H1 (cell line): Measurements from ENCODE around the gene ACTL10. TPM values are rescaled to one million over a fixed set of nuclear protein-coding genes. Genes with fewer than 3 reads are reported as not detected.

ENCODE experiments used
- CTCF ChIA-PET: fragments of 300-600 bp; sonication (Branson Sonifier 250); formaldehyde crosslinking; loops from one replicate; lab custom pipeline; 2021; ENCODE audit not compliant: partially characterized antibody; lab: Charles Lee
- POLR2A ChIA-PET: fragments of 300-600 bp; sonication (Branson Sonifier 250); formaldehyde crosslinking; loops from one replicate; lab custom pipeline; 2021; ENCODE audit warnings: inconsistent platforms; ENCODE audit not compliant: partially characterized antibody; lab: Charles Lee
- DNase-seq, 2 experiments: peaks; one replicate each; pipeline versions ENCODE4 v3.0.0 to v3.0.0-alpha.2; 2010 to 2022; ENCODE audit warnings: low spot score in 2 of 2, low read depth in 1 of 2, mixed read lengths in 1 of 2
- FAIRE-seq: peaks from 2 replicates; lab custom pipeline; 2011; peaks lifted over from hg19 to GRCh38; lab: Jason Lieb, UNC
- H2AFZ ChIP-seq: 2 replicates; pipeline ENCODE4 v1.8.1; 2012; ENCODE audit warnings: low read length, inconsistent platforms
- H2AK5ac ChIP-seq: 2 replicates; pipeline ENCODE4 v1.6.1; 2013; ENCODE audit warnings: low read depth, low read length
- H2BK120ac ChIP-seq: replicated peaks from 2 replicates; pipeline ENCODE3; 2013; ENCODE audit warnings: low read depth, low read length, inconsistent platforms
- H2BK12ac ChIP-seq: 2 replicates; pipeline ENCODE4 v1.6.1; 2013; ENCODE audit warnings: low read depth, low read length
- H2BK15ac ChIP-seq: 2 replicates; pipeline ENCODE4 v1.6.1; 2013; ENCODE audit warnings: low read length
- H2BK20ac ChIP-seq: 2 replicates; pipeline ENCODE4 v1.6.1; 2013; ENCODE audit warnings: low read length
- H2BK5ac ChIP-seq: 2 replicates; pipeline ENCODE4 v1.6.1; 2013; ENCODE audit warnings: low read depth, low read length
- H3K14ac ChIP-seq: 2 replicates; pipeline ENCODE4 v1.6.1; 2013; ENCODE audit warnings: inconsistent platforms; ENCODE audit not compliant: insufficient read length
- H3K18ac ChIP-seq: 2 replicates; pipeline ENCODE4 v1.6.1; 2013; ENCODE audit warnings: low read length; ENCODE audit errors: extremely low read depth
- H3K23ac ChIP-seq: 2 replicates; pipeline ENCODE4 v1.6.1; 2013; ENCODE audit warnings: inconsistent platforms; ENCODE audit not compliant: insufficient read length
- H3K23me2 ChIP-seq: 2 replicates; pipeline ENCODE4 v1.6.1; 2013; ENCODE audit warnings: low read depth, low read length
- H3K27ac ChIP-seq: 2 replicates; pipeline ENCODE4 v1.6.1; 2011; ENCODE audit warnings: low read depth, low read length, inconsistent platforms
- H3K27me3 ChIP-seq, 4 experiments: replicated peaks in 1 of 4; 1 replicate in 1 of 4; 2 replicates in 3 of 4; pipeline versions ENCODE4 v1.6.1 to v1.8.1; 2011 to 2013; ENCODE audit warnings: low read length in 3 of 4, mild to moderate bottlenecking in 3 of 4, inconsistent platforms in 2 of 4, mixed read lengths in 2 of 4, moderate library complexity in 1 of 4; ENCODE audit not compliant: control insufficient read depth in 3 of 4, insufficient read depth in 3 of 4; ENCODE audit errors: extremely low read depth in 1 of 4
- H3K36me3 ChIP-seq, 4 experiments: 2 replicates each; pipeline versions ENCODE4 v1.6.1 to v1.8.1; 2011 to 2013; ENCODE audit warnings: mild to moderate bottlenecking in 4 of 4, low read length in 3 of 4, moderate library complexity in 2 of 4, control low read depth in 1 of 4, inconsistent platforms in 1 of 4; ENCODE audit not compliant: insufficient read depth in 4 of 4, control insufficient read depth in 2 of 4
- H3K4ac ChIP-seq: replicated peaks from 2 replicates; pipeline ENCODE3; 2013; ENCODE audit warnings: low read length, low read depth, mixed read lengths, inconsistent platforms; ENCODE audit not compliant: insufficient read length
- H3K4me1 ChIP-seq, 4 experiments: replicated peaks in 1 of 4; 1 replicate in 1 of 4; 2 replicates in 3 of 4; pipeline versions ENCODE4 v1.6.1 to v1.8.1; 2011 to 2013; ENCODE audit warnings: low read length in 3 of 4, inconsistent platforms in 2 of 4, mixed read lengths in 1 of 4; ENCODE audit not compliant: insufficient read depth in 4 of 4, control insufficient read depth in 3 of 4
- H3K4me2 ChIP-seq, 2 experiments: 2 replicates each; pipeline versions ENCODE4 v1.6.1 to v1.8.1; 2011 to 2013; ENCODE audit warnings: low read depth in 2 of 2, low read length in 2 of 2, control low read depth in 1 of 2, inconsistent platforms in 1 of 2, mild to moderate bottlenecking in 1 of 2; ENCODE audit not compliant: insufficient read depth in 1 of 2
- H3K4me3 ChIP-seq, 4 experiments: fragments of 200-600, 300-600 bp in 1 of 4; sonication (generic), shearing (Covaris generic), sonication (Bioruptor Twin) in 1 of 4; 2 replicates each; pipeline versions ENCODE4 v1.5.1 to v1.8.1; 2011 to 2016; ENCODE audit warnings: low read length in 4 of 4, low read depth in 3 of 4, control low read depth in 2 of 4, inconsistent platforms in 2 of 4, mild to moderate bottlenecking in 2 of 4, mixed read lengths in 1 of 4, moderate library complexity in 1 of 4; ENCODE audit not compliant: insufficient read depth in 2 of 4; ENCODE audit errors: extremely low read depth in 1 of 4
- H3K56ac ChIP-seq: replicated peaks from 2 replicates; pipeline ENCODE3; 2013; ENCODE audit warnings: low read depth, mild to moderate bottlenecking, mixed read lengths, low read length, inconsistent platforms; ENCODE audit not compliant: insufficient read length
- H3K79me1 ChIP-seq: 2 replicates; pipeline ENCODE4 v1.6.1; 2013; ENCODE audit warnings: low read depth, low read length, control low read depth
- H3K79me2 ChIP-seq, 2 experiments: 2 replicates each; pipeline versions ENCODE4 v1.6.1 to v1.8.1; 2012 to 2013; ENCODE audit warnings: low read length in 2 of 2, mild to moderate bottlenecking in 2 of 2, inconsistent platforms in 1 of 2; ENCODE audit not compliant: insufficient read depth in 2 of 2, control insufficient read depth in 1 of 2
- H3K9ac ChIP-seq, 4 experiments: replicated peaks in 1 of 4; 1 replicate in 1 of 4; 2 replicates in 3 of 4; pipeline versions ENCODE4 v1.6.1 to v1.8.1; 2011 to 2013; ENCODE audit warnings: low read depth in 3 of 4, low read length in 3 of 4, control low read depth in 2 of 4, mild to moderate bottlenecking in 2 of 4, moderate library complexity in 2 of 4, inconsistent platforms in 1 of 4; ENCODE audit errors: extremely low read depth in 1 of 4
- H3K9me3 ChIP-seq, 2 experiments: 2 replicates each; pipeline versions ENCODE4 v1.6.1 to v1.8.1; 2012 to 2013; ENCODE audit warnings: mild to moderate bottlenecking in 2 of 2, moderate library complexity in 2 of 2, control low read depth in 1 of 2, inconsistent platforms in 1 of 2, low read depth in 1 of 2, low read length in 1 of 2, mixed read lengths in 1 of 2; ENCODE audit not compliant: insufficient read depth in 2 of 2
- H4K20me1 ChIP-seq, 2 experiments: replicated peaks in 1 of 2; 2 replicates each; pipeline versions ENCODE3 to v1.8.1; 2011 to 2013; ENCODE audit warnings: inconsistent platforms in 2 of 2, low read length in 2 of 2, mild to moderate bottlenecking in 1 of 2; ENCODE audit not compliant: insufficient read depth in 2 of 2, control insufficient read depth in 1 of 2
- H4K5ac ChIP-seq: 2 replicates; pipeline ENCODE4 v1.6.1; 2013; ENCODE audit warnings: low read length, low read depth, mixed read lengths, inconsistent platforms; ENCODE audit not compliant: insufficient read length
- H4K8ac ChIP-seq: 2 replicates; pipeline ENCODE4 v1.8.0; 2013; ENCODE audit warnings: mild to moderate bottlenecking, moderate library complexity, low read length, inconsistent platforms; ENCODE audit not compliant: insufficient read depth; ENCODE audit errors: extremely low read depth
- H4K91ac ChIP-seq: replicated peaks from 2 replicates; pipeline ENCODE3; 2013; ENCODE audit warnings: low read length, mixed read lengths, inconsistent platforms; ENCODE audit not compliant: insufficient read length
- BRCA1 ChIP-seq: IDR thresholded peaks from 2 replicates; pipeline ENCODE4 v1.6.1; 2012; ENCODE audit warnings: low read depth, low read length, improper control_type of control experiment
- CBX5 ChIP-seq: fragments of 300-800, 300-1000 bp; sonication (generic); IDR thresholded peaks from 2 replicates; pipeline ENCODE4 v1.7.1; 2016; ENCODE audit warnings: antibody characterized with exemption, low read length, low read depth
- POU5F1 ChIP-seq: IDR thresholded peaks from 2 replicates; pipeline ENCODE4 v1.6.1; 2011; ENCODE audit warnings: low read depth, mild to moderate bottlenecking, low read length, moderate library complexity
- TBP ChIP-seq: IDR thresholded peaks from 2 replicates; pipeline ENCODE4 v1.6.1; 2011; ENCODE audit warnings: low read depth, low read length, improper control_type of control experiment
- WGBS, 2 experiments: shearing (Covaris generic) in 1 of 2; methylation state at CpG; one replicate each; pipeline versions ENCODE4 v1.1.6 to v1.1.7; 2013 to 2015; ENCODE audit warnings: low lambda C conversion rate in 2 of 2, mixed read lengths in 2 of 2, inconsistent platforms in 1 of 2, low coverage in 1 of 2, missing lambda C conversion rate in 1 of 2; ENCODE audit not compliant: insufficient replicate concordance in 2 of 2, insufficient coverage in 1 of 2, insufficient read length in 1 of 2; ENCODE audit errors: extremely low coverage in 1 of 2, missing lambda C conversion rate in 1 of 2; 5-methylcytosine and 5-hydroxymethylcytosine counted together
- polyA plus RNA-seq, 7 experiments: library from polyadenylated mRNA; depleted of rRNA in 3 of 7; stranded (reverse) in 5 of 7; unstranded in 2 of 7; fragments of >200 nt in 5 of 7; fragments of 200-250 nt in 2 of 7; gene quantifications; 1 replicate in 5 of 7; 2 replicates in 1 of 7; 4 replicates in 1 of 7; pipeline versions ENCODE4 v1.2.1 to v1.2.3, GENCODE V29; 2011 to 2013; ENCODE audit warnings: missing spikeins in 2 of 7, mixed read lengths in 2 of 7
- total RNA-seq: library from RNA; stranded (reverse); fragmentation: NEBNext Ultra II Directional; extraction: Animal tissue kit (Norgen Biotek cat#: 25700); gene quantifications from 2 replicates; pipeline ENCODE4 v1.2.1, GENCODE V29; 2021

ACTL10 gene
- total and polyA plus RNA-seq, 2 of the 8 experiments (the other 6 are each of a cell fraction or from before 2014, with no cell fraction given) = 0.26 TPM; not detected in 1

- Histone ChIP-seq H3K4ac (no peak overlapping the region), H3K4me1 (peaks cover 0 to 16% (median 9%) of the 10 kb centered on the region in 4 experiments; a peak in 6 of 7 replicates), H3K23ac (no peak overlapping the region), H3K27ac (no peak overlapping the region), H3K4me3 (no peak overlapping the region), H3K79me1 (no peaks in the 10 kb centered on the region), H3K79me2 (no peaks in the 10 kb centered on the region), H3K36me3 (no peaks in the 10 kb centered on the region; a peak in 1 of 8 replicates), H2BK120ac (no peak overlapping the region), H4K91ac (no peak overlapping the region), H2BK12ac (no peak overlapping the region), H2AFZ (no peak overlapping the region), H4K8ac (no peak overlapping the region), H3K14ac (no peak overlapping the region), H3K27me3 (peaks cover 0 to 2% (median 0%) of the 10 kb centered on the region in 4 experiments; a peak in 1 of 7 replicates), H4K5ac (no peak overlapping the region), H3K23me2 (no peaks in the 10 kb centered on the region), H2BK20ac (no peak overlapping the region), H3K9ac (no peak overlapping the region), H3K56ac (no peak overlapping the region), H2AK5ac (no peak overlapping the region), H3K18ac (no peak overlapping the region), H2BK15ac (no peak overlapping the region), H3K4me2 (no peak overlapping the region), H4K20me1 (no peaks in the 10 kb centered on the region), H2BK5ac (no peak overlapping the region), H3K9me3 (peaks cover 0 to 18% of the 10 kb centered on the region in 2 experiments; a peak in 2 of 4 replicates)
- WGBS, 2 experiments = 91% methylated on average over 4 of the region's 4 CpGs; no CpG with 5 or more reads in 1 of the 2 experiments
- DNase-seq (no peak), FAIRE-seq (no peak)
- POLR2A ChIA-PET = interaction anchor here (1.0 to 3.0 kb wide), 2 partner anchors 10 to 11 kb away, joined by 3 to 11 read pairs; no protein-coding TSS in a partner anchor
- CTCF ChIA-PET = interaction anchor here (0.6 to 2.2 kb wide), 3 partner anchors 12 to 179 kb away, joined by 3 to 8 read pairs (median 3); no protein-coding TSS in a partner anchor
- no peak for TF ChIP-seq BRCA1
- TF ChIP-seq TBP = no peak
- TF ChIP-seq CBX5 = no peak
- TF ChIP-seq POU5F1 = no peak
Measured at GRCh38 chr20:33696448-33696847, 29.7 kb downstream of the ACTL10 start.
